HG03575 (cell line): ENCODE results near the gene PACRG.
"Not testable (repeated sequence)": the region's sequence is repeated elsewhere in the genome, so short reads cannot be mapped to it uniquely, and the experiment has no call there.

Experiments used
- ATAC-seq: cut with Tn5 transposase; IDR thresholded peaks from one replicate; pipeline ENCODE4 v1.9.1; 2021; ENCODE audit not compliant: unreplicated experiment, insufficient number of reproducible peaks, low FRiP score; ENCODE audit errors: extremely low read depth

Gene PACRG

GRCh38 chr6:163300838-163301237 lies 573.1 kb downstream of the PACRG start:
- no peak for ATAC-seq

- ATAC-seq: no peak
These were observed 574.2 kb downstream of the PACRG start for GRCh38 chr6:163301726-163302635.

- no peak for ATAC-seq
These were observed 575.0 kb downstream of the PACRG start for GRCh38 chr6:163302747-163303146.

GRCh38 chr6:163306000-163306399 lies 578.2 kb downstream of the PACRG start:
- no peak for ATAC-seq

GRCh38 chr6:163308629-163309440 lies 581.1 kb downstream of the PACRG start:
- no peak for ATAC-seq

- no peak for ATAC-seq
These were observed 581.8 kb downstream of the PACRG start for GRCh38 chr6:163309491-163310026.

- ATAC-seq: no peak
These were observed 582.6 kb downstream of the PACRG start for GRCh38 chr6:163310096-163310972.

- ATAC-seq: no peak
These were observed 583.2 kb downstream of the PACRG start for GRCh38 chr6:163310973-163311383.

- ATAC-seq: no peak
These were observed 584.1 kb downstream of the PACRG start for GRCh38 chr6:163311830-163312229.

- ATAC-seq: no peak
These were observed 585.8 kb downstream of the PACRG start for GRCh38 chr6:163313566-163313965.

- ATAC-seq: no peak
These were observed 586.2 kb downstream of the PACRG start for GRCh38 chr6:163313981-163314380.

GRCh38 chr6:163314791-163315470 lies 587.2 kb downstream of the PACRG start:
- no peak for ATAC-seq

GRCh38 chr6:163316866-163317495 lies 589.2 kb downstream of the PACRG start:
- not testable (repeated sequence) for ATAC-seq

- no peak for ATAC-seq
These were observed 590.5 kb downstream of the PACRG start for GRCh38 chr6:163318071-163318786.

GRCh38 chr6:163319609-163320366 lies 592.0 kb downstream of the PACRG start:
- no peak for ATAC-seq

GRCh38 chr6:163320402-163320801 lies 592.6 kb downstream of the PACRG start:
- ATAC-seq: no peak

GRCh38 chr6:163320804-163321203 lies 593.0 kb downstream of the PACRG start:
- no peak for ATAC-seq
